Loucy (cell line): ENCODE data around the gene C1QTNF12.

Experiments
- CTCF ChIP-seq: fragments of 200-600 bp; sonication (generic); conservative IDR thresholded peaks from 2 replicates; pipeline ENCODE4 v1.5.1; 2014; ENCODE audit warnings: mild to moderate bottlenecking, antibody characterized with exemption, low read length
- EZH2phosphoT487 ChIP-seq: fragments of 200-600 bp; IDR thresholded peaks from 2 replicates; pipeline ENCODE4 v1.6.1; 2018; ENCODE audit warnings: antibody characterized with exemption, mild to moderate bottlenecking, moderate library complexity, borderline replicate concordance

DNA sequence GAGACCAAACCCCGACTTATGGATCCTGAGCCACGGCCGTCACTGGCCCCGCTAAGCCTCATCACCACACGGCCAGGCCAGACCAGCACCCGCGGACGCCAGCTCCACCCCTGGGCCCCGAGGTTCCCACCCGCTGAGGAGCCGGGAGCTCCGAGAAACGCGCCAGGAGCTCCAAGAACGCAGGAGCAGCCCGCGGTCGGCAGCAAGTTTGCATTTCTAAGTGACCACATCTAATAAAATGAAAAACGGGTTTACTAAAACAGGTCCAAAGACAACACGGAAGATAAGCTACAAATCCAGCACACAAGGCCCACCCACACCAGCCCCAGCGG is 8.1 kb upstream of the C1QTNF12 start:
- TF ChIP-seq CTCF (no peak), EZH2phosphoT487 (no peak)
